ENCODE measurements around the gene KAZN. TPM values are rescaled to one million over a fixed set of nuclear protein-coding genes. Genes with fewer than 3 reads are reported as not detected.

The KAZN gene
- total and polyA plus RNA-seq, 9 donors = 10.1 to 56.4 (median 27.9) TPM

- H3K4me3 ChIP-seq = no peak overlapping the region
- DNase-seq = no peak
- 70 to 94% (median 78%) methylated on average over 8 of the region's 8 CpGs for WGBS, 3 donors
- no peaks in the 10 kb centered on the region for H3K27me3 ChIP-seq
- no peaks in the 10 kb centered on the region for H3K9me3 ChIP-seq
- H3K4me1 ChIP-seq (ENCODE audit: insufficient read depth) = no peaks in the 10 kb centered on the region
- H3K27ac ChIP-seq = no peak overlapping the region
- no peaks in the 10 kb centered on the region for H3K36me3 ChIP-seq
- TF ChIP-seq POLR2A (IDR thresholded peaks at IDR 0.05) = no peak
- TF ChIP-seq CTCF (IDR thresholded peaks at IDR 0.05) = no peak
- TF ChIP-seq EP300 (IDR thresholded peaks at IDR 0.05) = no peak
- intact Hi-C loops (cut with DNase I) = no loop called here
Measured at GRCh38 chr1:14738647-14739046, 140.2 kb downstream of the KAZN start.

- no peaks in the 10 kb centered on the region for H3K27me3 ChIP-seq
- TF ChIP-seq EP300 (IDR thresholded peaks at IDR 0.05) (no peak), POLR2A (IDR thresholded peaks at IDR 0.05) (no peak), CTCF (IDR thresholded peaks at IDR 0.05) (no peak)
- intact Hi-C loops (cut with DNase I) = no loop called here
- no peaks in the 10 kb centered on the region for H3K4me1 ChIP-seq (ENCODE audit: insufficient read depth)
- WGBS, 3 donors = 82 to 84% (median 83%) methylated on average over 16 of the region's 16 CpGs
- H3K4me3 ChIP-seq = no peak overlapping the region
- H3K36me3 ChIP-seq = no peaks in the 10 kb centered on the region
- no peak for DNase-seq
- no peaks in the 10 kb centered on the region for H3K9me3 ChIP-seq
- no peak overlapping the region for H3K27ac ChIP-seq
Measured at GRCh38 chr1:14739082-14739832, 140.8 kb downstream of the KAZN start.

- H3K27me3 ChIP-seq = no peaks in the 10 kb centered on the region
- no peaks in the 10 kb centered on the region for H3K36me3 ChIP-seq
- H3K4me1 ChIP-seq (ENCODE audit: insufficient read depth) = no peaks in the 10 kb centered on the region
- no peak for DNase-seq
- 61 to 66% (median 61%) methylated on average over 8 of the region's 8 CpGs for WGBS, 3 donors
- no peak overlapping the region for H3K27ac ChIP-seq
- intact Hi-C loops (cut with DNase I) = no loop called here
- H3K4me3 ChIP-seq = no peak overlapping the region
- no peaks in the 10 kb centered on the region for H3K9me3 ChIP-seq
- no peak for TF ChIP-seq CTCF (IDR thresholded peaks at IDR 0.05)
Measured at GRCh38 chr1:14740016-14740415, 141.5 kb downstream of the KAZN start.

GRCh38 chr1:14741082-14741481 lies 142.6 kb downstream of the KAZN start:
- WGBS, 3 donors = 75 to 87% (median 85%) methylated on average over 5 of the region's 5 CpGs
- no peaks in the 10 kb centered on the region for H3K27me3 ChIP-seq
- H3K4me3 ChIP-seq = no peak overlapping the region
- no peak overlapping the region for H3K27ac ChIP-seq
- intact Hi-C loops (cut with DNase I) = no loop called here
- no peaks in the 10 kb centered on the region for H3K36me3 ChIP-seq
- TF ChIP-seq EP300 (IDR thresholded peaks at IDR 0.05) = no peak
- TF ChIP-seq CTCF (IDR thresholded peaks at IDR 0.05) = no peak
- no peak for TF ChIP-seq POLR2A (IDR thresholded peaks at IDR 0.05)
- no peaks in the 10 kb centered on the region for H3K9me3 ChIP-seq
- no peak for DNase-seq
- no peaks in the 10 kb centered on the region for H3K4me1 ChIP-seq (ENCODE audit: insufficient read depth)
